Measurements from ENCODE around the gene HSPBAP1.
"Not testable (repeated sequence)": the region's sequence is repeated elsewhere in the genome, so short reads cannot be mapped to it uniquely, and the experiment has no call there.

Gene HSPBAP1

GRCh38 chr3:122782804-122783203, 10.8 kb downstream of the HSPBAP1 start:
- DNase-seq, result no peak

DNA sequence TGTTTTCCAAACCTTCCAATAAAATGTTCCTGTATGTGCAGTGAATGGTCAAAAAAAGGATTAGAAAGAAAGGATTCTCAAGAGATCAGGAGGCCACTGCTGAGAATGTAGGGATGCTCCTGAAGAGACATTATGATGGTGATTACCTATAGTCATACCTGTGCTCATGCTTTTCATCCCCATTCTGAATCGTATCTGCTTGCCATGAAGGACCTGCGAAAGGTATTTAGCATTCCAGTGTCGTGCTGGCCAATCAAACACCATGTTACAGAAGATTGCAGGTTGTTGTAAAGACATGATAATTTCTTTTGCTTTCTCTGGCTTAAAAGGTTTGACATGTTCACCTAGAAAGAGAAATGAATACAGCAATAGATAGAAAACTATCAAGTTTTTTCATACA, 16.1 kb downstream of the HSPBAP1 start:
- no peak for DNase-seq

- no peak for DNase-seq
These were observed 16.8 kb downstream of the HSPBAP1 start for GRCh38 chr3:122776675-122777468.

DNA sequence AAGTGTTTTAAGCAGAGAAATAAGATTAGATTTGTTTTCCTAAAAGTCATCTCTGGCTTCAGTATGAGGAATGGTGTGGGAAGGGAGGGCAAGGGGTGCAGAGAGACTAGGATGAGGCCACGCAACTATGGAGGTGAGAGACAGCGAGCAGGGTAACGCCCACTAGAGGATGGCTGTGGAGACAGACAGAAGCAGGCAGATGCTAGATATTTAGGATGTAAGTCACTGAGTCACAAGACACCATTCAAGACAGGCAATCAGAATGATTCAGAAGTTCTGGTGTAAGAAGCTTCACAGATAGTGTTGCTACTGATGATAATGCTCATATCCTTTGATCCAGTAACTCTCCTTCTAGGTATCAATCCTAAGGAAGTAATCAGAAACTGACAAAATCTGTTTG, 19.1 kb downstream of the HSPBAP1 start:
- DNase-seq, result no peak

DNA sequence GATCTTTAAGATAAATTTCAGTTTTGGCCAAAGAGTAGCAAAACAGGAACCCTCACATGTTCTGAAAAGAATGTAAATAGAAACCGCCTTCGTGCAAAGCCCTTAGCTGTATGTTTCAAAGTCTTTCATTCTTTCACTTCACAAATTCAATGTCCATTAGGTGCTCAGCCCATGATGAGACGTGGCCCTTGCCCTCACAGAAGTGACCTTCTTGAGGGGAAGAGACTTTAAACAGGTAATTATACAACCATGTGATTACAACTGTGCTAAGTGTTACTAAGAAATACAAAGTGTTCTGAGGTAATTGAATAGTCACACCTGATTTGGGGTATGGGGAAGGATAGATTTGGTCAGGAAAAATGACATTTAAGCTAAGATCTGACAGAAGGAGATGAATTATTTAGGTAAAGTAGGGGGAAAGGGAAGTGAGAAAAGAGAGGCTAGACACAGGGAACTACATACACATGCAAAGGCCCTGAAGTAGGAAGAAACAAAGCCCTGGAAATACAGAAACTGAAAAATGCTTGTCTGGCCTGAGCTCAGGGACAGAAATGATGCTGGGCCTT, 19.6 kb downstream of the HSPBAP1 start:
- no peak for DNase-seq

DNA sequence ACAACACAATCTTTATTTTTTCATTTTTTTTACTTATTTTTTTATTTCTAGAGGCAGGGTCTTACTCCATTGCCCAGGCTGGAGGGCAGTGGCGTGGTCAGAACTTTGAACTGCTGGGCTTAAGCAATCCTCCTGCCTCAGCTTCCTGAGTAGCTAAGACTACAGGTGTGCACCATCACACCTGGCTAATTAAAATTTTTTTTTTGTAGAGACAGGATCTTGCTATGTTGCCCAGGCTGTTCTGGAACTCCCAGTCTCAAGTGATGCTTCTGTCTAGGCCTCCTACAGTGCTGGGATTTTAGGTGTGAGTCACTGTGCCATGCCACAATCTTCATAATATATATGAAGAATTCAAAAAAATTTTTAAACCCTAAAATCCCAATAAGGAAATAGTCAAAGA, 20.8 kb downstream of the HSPBAP1 start:
- no peak for DNase-seq

GRCh38 chr3:122770521-122771202, 23.0 kb downstream of the HSPBAP1 start:
- no peak for DNase-seq

DNA sequence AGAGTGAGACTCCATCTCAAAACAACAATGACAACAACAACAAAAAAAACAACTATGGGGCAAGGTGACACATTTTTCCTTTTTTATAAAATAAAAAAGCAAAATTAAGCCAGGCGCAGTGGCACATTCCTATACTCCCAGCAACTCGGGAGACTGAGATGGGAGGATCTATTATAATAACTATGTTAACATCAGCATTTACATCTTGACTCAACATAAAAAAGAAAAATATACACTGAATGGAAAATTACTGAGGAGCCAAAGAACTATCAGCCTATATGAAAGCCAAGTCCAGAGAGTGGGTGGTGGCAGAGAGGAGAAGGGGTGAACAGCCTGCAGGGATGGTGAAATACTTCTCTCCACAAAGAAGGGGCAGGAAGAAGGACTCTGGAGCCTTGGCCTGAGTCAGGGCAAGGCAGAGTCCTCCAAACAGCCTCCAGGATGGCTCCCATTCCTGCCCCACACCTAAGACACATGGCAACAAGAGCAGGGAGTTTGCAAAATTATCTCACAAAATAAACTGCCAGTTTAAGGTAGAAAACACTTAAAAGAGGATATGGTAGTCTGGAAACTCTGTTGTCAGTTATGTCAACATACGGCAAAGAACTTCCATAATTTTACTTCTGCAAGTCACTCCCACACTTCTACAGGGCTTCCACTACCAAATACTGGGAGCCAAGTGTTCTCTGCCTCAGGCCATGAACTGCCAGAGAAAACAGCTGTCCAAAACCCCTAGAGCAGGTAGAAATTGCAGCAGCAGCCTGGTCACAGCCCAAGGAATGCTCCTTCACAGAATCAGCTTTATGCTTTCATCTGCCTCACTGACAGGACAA, 25.9 kb downstream of the HSPBAP1 start:
- no peak for DNase-seq

DNA sequence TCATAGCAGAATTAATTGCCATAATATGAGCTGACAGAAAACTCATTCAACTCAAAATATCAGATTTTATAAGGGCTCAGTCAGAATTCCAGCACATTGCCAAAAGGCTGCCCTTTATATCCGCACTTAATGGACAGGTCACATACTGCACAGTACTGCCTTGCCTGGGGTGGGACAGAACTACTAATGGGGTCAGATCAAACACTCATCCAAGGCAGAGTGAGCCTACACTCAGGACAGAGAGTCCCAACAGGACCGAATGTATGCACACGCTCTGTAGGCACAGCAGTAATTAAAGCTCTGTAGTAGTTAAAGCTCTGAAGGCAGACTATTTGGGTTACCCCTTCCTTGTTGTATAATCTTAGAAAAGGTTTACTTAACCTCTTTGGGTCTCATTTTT, 27.2 kb downstream of the HSPBAP1 start:
- no peak for DNase-seq

DNA sequence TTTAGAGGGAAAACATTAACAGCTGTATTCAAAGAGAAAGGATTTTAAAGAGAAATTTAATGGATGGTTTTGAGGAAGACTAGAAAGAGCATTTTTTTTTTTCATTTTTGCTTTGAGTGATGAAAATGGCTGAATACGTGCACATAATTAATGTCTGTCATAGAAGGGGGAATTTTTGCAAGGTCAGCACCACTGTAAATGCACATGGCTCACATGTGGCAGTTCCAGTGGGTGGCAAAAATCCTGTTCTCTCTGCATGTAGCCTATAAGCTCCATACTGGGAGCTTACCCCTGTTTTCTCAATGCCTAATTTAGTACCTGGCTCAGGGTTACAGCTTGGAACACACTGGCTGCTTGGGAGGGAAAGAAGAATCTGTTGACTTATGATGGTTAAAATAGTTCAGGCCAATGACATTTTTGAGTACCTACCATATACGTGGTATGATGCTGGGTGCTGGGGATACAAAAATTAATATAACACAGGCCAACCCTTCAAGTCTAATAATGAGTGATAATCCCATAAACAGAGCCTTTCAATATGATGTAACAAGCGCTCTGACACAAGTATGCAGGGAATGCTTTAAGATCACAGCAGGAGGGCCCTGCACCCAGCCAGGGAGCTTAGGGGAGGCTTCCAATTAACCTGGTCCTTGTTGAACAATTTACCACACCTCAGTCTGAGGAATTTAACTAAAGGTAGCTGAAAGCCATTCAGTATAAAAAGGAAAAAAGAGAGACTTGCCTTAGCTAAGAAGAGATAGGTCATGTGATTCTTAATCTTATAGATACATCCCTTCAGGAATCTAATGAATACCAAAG, 33.0 kb downstream of the HSPBAP1 start:
- no peak for DNase-seq

- DNase-seq, result no peak
These were observed 34.6 kb downstream of the HSPBAP1 start for GRCh38 chr3:122758877-122759560.

- no peak for DNase-seq
These were observed 38.1 kb downstream of the HSPBAP1 start for GRCh38 chr3:122755491-122755890.

DNA sequence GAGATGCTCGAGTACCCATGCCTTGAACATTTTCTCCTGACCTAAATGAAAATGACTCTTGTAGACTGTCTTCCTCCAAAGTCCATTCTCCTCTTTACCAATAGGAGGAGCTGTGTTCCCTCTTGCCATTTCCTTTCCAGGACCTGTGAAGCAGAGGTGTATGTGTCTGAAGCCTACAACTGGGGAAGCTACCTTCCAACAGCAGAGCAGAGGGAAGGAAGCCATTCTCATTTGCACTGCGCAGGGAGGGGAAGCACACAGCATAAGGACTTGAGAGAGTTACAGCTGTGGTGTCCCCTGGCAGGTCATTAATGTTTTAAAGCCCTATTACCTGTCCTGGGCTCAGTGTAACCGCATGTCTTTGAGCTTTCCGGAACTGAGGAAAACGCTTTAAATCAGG, 38.7 kb downstream of the HSPBAP1 start:
- DNase-seq, result no peak

DNA sequence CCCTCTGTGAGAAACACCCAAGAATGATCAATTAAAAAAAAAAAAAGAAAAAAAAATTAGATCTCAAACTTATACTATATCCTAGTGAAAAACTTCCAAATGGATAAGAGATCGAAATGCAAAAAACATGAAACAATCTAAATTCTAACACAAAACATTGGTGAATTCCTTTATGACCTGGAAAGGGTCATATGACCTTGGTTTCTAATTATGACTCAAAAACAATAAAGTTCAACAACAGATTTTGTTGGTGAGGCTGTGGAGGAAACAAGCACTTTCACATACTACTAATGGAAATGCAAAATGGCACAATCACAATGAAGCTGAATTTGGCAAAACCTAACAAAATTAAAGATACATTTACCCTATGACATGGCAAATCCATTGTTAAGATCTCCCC, 45.3 kb downstream of the HSPBAP1 start:
- DNase-seq, result no peak

- not testable (repeated sequence) for DNase-seq
These were observed 46.3 kb downstream of the HSPBAP1 start for GRCh38 chr3:122747295-122747694.

DNA sequence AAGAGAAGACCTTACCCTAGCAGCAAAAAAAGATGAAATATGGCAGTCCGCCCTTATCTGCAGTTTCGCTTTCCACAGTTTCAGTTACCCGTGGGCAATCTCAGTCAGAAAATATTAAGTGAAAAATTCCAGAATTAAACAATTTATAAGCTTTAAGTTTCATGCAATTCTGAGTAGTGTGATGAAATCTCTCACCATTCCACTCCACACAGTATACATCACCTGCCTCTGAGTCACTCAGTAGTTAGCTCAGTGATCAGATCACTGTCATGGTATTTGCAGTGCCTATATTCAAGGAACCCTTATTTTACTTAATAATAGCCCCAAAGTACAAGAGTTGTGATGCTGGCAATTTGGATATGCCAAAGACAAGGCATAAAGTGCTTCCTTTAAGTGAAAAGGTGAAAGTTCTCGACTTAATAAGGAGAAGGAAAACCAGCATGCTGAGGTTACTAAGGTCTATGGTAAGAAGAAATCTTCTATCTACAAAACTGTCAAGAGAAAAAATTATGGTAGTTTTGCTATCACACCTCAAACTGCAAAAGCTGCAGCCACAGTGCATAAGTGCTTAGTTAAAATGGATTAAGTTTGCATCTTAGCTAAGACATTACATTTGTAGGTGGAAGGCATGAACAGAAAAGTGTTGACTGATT, 48.1 kb downstream of the HSPBAP1 start:
- DNase-seq, result no peak

DNA sequence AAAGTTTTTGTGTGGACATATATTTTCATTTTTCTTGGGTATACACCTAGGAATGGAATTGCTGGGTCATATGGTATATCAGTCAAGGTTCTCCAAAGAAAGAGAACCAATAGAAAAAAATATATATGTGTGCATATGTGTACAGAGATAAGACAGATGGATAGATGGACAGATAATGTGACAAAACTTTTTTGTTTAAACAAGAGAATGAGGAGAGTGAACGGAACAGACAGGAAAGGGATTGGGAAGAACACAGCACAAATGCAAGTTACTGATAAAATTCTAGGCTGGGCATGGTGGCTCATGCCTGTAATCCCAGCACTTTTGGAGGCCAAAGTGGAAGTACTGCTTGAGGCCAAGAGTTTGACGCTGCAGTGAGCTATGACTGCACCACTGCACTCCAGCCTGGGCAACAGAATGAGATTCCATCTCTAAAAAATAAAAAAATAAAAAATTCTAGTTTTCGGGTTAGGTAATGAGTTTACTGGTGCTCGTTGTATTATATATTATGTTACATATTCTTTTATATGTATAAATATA, 50.0 kb downstream of the HSPBAP1 start:
- DNase-seq, result no peak

- no peak for DNase-seq
These were observed 51.4 kb downstream of the HSPBAP1 start for GRCh38 chr3:122742234-122742633.

DNA sequence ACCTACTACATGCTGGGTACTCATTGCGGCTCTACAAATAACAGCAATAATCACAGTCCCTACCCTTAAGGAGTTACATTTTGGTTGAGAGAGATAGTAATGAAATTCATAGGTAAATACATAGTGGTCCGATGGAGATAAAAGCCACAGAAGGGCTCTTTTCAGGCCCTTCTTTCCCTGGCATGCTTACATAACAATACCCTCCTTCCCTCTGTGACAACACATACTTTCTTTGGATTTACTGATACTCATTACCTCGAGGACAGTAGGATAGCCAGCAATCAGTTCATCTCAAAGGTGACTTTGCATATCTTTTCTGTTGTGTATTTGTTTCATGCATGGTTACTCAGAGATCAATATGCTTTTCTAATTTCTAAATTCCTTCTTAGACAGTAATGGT, 54.5 kb downstream of the HSPBAP1 start:
- no peak for DNase-seq

GRCh38 chr3:122732682-122733525, 60.7 kb downstream of the HSPBAP1 start:
- DNase-seq, result not testable (repeated sequence)

All from NCI-H524 (cell line).